PC-3 (cell line): ENCODE results near the gene STPG4. TPM values are rescaled to one million over a fixed set of nuclear protein-coding genes. Genes with fewer than 3 reads are reported as not detected.
"Not testable (repeated sequence)": the region's sequence is repeated elsewhere in the genome, so short reads cannot be mapped to it uniquely, and the experiment has no call there.

Experiments used
- ATAC-seq: fragments of 200-7000 bp; cut with Tn5 transposase; 2 replicates; pipeline ENCODE4 v1.9.1; 2020; ENCODE audit warnings: mild to moderate bottlenecking, moderate library complexity
- BruUV-seq: library from RNA; stranded (reverse); fragments of 400-500 nt; replicated peaks from 2 replicates; lab custom pipeline; 2021; lab: Mats Ljungman, UMichigan
- CTCF ChIA-PET: fragments of 300-600 bp; sonication (Branson Sonifier 250); formaldehyde crosslinking; loops from one replicate; lab custom pipeline; 2022; ENCODE audit warnings: antibody characterized with exemption; lab: Charles Lee
- POLR2A ChIA-PET: fragments of 300-600 bp; sonication (Branson Sonifier 250); formaldehyde crosslinking; loops from one replicate; lab custom pipeline; 2022; ENCODE audit warnings: antibody characterized with exemption; ENCODE audit not compliant: unreplicated experiment; lab: Charles Lee
- DNase-seq: peaks from one replicate; pipeline ENCODE4 v3.0.0-alpha.2; 2015
- H2AFZ ChIP-seq: fragments of 300-600 bp; sonication (generic); 2 replicates; pipeline ENCODE4 v1.6.0; 2016; ENCODE audit warnings: antibody characterized with exemption, low read length
- H3F3A ChIP-seq: fragments of 300-600 bp; sonication (generic); one replicate; pipeline ENCODE4 v1.6.0; 2017; ENCODE audit warnings: antibody characterized with exemption, low read length, control low read depth, mild to moderate bottlenecking; ENCODE audit not compliant: unreplicated experiment
- H3K27ac ChIP-seq: fragments of 300-600 bp; sonication (generic); 2 replicates; pipeline ENCODE4 v1.5.1; 2016; ENCODE audit warnings: mild to moderate bottlenecking, low read length
- H3K27me3 ChIP-seq: fragments of 300-600 bp; sonication (generic); 2 replicates; pipeline ENCODE4 v1.6.1; 2016; ENCODE audit warnings: low read length, mixed read lengths
- H3K36me3 ChIP-seq: fragments of 300-600 bp; sonication (generic); 2 replicates; pipeline ENCODE4 v1.6.1; 2016; ENCODE audit warnings: low read depth, mixed run types, low read length, mixed read lengths
- H3K4me1 ChIP-seq: fragments of 300-600 bp; sonication (generic); 2 replicates; pipeline ENCODE4 v1.5.1; 2016; ENCODE audit warnings: low read length; ENCODE audit not compliant: insufficient read depth
- H3K4me2 ChIP-seq: fragments of 300-600 bp; sonication (generic); 2 replicates; pipeline ENCODE4 v1.6.0; 2016; ENCODE audit warnings: low read length
- H3K4me3 ChIP-seq: fragments of 300-600 bp; sonication (generic); 2 replicates; pipeline ENCODE4 v1.5.1; 2016; ENCODE audit warnings: mild to moderate bottlenecking, low read length, mixed read lengths
- H3K79me2 ChIP-seq: fragments of 300-600 bp; sonication (generic); 2 replicates; pipeline ENCODE4 v1.6.1; 2017; ENCODE audit warnings: low read length, mixed read lengths
- H3K9ac ChIP-seq: fragments of 300-600 bp; sonication (generic); 2 replicates; pipeline ENCODE4 v1.6.0; 2016; ENCODE audit warnings: mild to moderate bottlenecking, low read length
- H3K9me2 ChIP-seq: fragments of 300-600 bp; sonication (generic); replicated peaks from 2 replicates; pipeline ENCODE4 v1.6.1; 2016; ENCODE audit warnings: mixed run types, low read length, mixed read lengths
- H3K9me3 ChIP-seq: fragments of 300-600 bp; sonication (generic); 2 replicates; pipeline ENCODE4 v1.6.1; 2016; ENCODE audit warnings: low read length, mixed read lengths
- H4K20me1 ChIP-seq: fragments of 300-600 bp; sonication (generic); 2 replicates; pipeline ENCODE4 v1.6.1; 2016; ENCODE audit warnings: low read length, mixed read lengths
- CTCF ChIP-seq: fragments of 300-600 bp; sonication (generic); conservative IDR thresholded peaks from 2 replicates; pipeline ENCODE4 v1.5.1; 2017; ENCODE audit warnings: antibody characterized with exemption, low read depth, mild to moderate bottlenecking, low read length
- EZH2 ChIP-seq: fragments of 300-600 bp; sonication (generic); IDR thresholded peaks from one replicate; pipeline ENCODE4 v1.6.1; 2017; ENCODE audit warnings: antibody characterized with exemption, mild to moderate bottlenecking, low read length; ENCODE audit not compliant: unreplicated experiment
- EZH2phosphoT487 ChIP-seq: fragments of 300-600 bp; sonication (generic); IDR thresholded peaks from 2 replicates; pipeline ENCODE4 v1.6.1; 2018; ENCODE audit warnings: mild to moderate bottlenecking, antibody characterized with exemption, low read length, borderline replicate concordance
- intact Hi-C: fragments of 100-400 bp; cut with micrococcal nuclease; formaldehyde crosslinking; loops from 2 replicates; pipeline ENCODE4 v1.9.0; 2023
- total RNA-seq: library from RNA; depleted of rRNA; stranded (reverse); fragments of >200 nt; gene quantifications from 2 replicates; pipeline ENCODE4 v1.2.3, GENCODE V29; 2014

The STPG4 gene
- total RNA-seq, 1 experiment from 2014 or later: 2.4 TPM

- ChIA-PET POLR2A (interaction anchor here (0.7 kb wide), 1 partner anchor 15 kb away, joined by 6 read pairs; no protein-coding TSS in a partner anchor), CTCF (interaction anchor here (1.1 kb wide), 1 partner anchor 153 kb away, joined by 4 read pairs; no protein-coding TSS in a partner anchor)
- Histone ChIP-seq H3K27ac (no peak overlapping the region), H3K79me2 (peaks cover 100% of the 10 kb centered on the region), H3K9me3 (no peaks in the 10 kb centered on the region), H3K9ac (no peak overlapping the region), H2AFZ (no peak overlapping the region), H3K36me3 (peaks cover 71% of the 10 kb centered on the region), H4K20me1 (peaks cover 90% of the 10 kb centered on the region), H3K4me2 (no peak overlapping the region), H3K4me1 (peaks cover 40% of the 10 kb centered on the region), H3K9me2 (no peaks in the 10 kb centered on the region), H3K4me3 (no peak overlapping the region), H3K27me3 (no peaks in the 10 kb centered on the region), H3F3A (peaks cover 15% of the 10 kb centered on the region)
- intact Hi-C loops: loop anchor here (5.0 kb wide), 2 partner anchors 152 to 252 kb away; partner anchors contain the start of gene MCFD2
- TF ChIP-seq CTCF (no peak), EZH2 (no peak), EZH2phosphoT487 (no peak)
- BruUV-seq: no TSS peak
- ATAC-seq (no peak), DNase-seq (no peak)
These were observed 14.7 kb upstream of the STPG4 start for GRCh38 chr2:47169784-47170183.

GRCh38 chr2:47168895-47169294 lies 13.8 kb upstream of the STPG4 start:
- H3K4me3 ChIP-seq, H3K9me3 ChIP-seq, intact Hi-C loops, H3K9ac ChIP-seq, H3K27me3 ChIP-seq, CTCF ChIA-PET, H2AFZ ChIP-seq, H3K27ac ChIP-seq, BruUV-seq, H3K4me2 ChIP-seq, H3F3A ChIP-seq, ATAC-seq, DNase-seq, H3K9me2 ChIP-seq, POLR2A ChIA-PET: not testable (repeated sequence)
- Histone ChIP-seq H3K79me2 (peaks cover 99% of the 10 kb centered on the region), H3K36me3 (peaks cover 73% of the 10 kb centered on the region), H3K4me1 (peaks cover 37% of the 10 kb centered on the region), H4K20me1 (peaks cover 88% of the 10 kb centered on the region)

- intact Hi-C loops: no loop called here
- ATAC-seq: no peak
- Histone ChIP-seq H3K27me3 (no peaks in the 10 kb centered on the region), H2AFZ (no peak overlapping the region), H3K27ac (no peak overlapping the region), H3K79me2 (peaks cover 97% of the 10 kb centered on the region), H3F3A (peaks cover 14% of the 10 kb centered on the region), H3K9ac (no peak overlapping the region), H3K4me1 (peaks cover 20% of the 10 kb centered on the region), H3K9me3 (no peaks in the 10 kb centered on the region), H3K9me2 (no peaks in the 10 kb centered on the region), H4K20me1 (peaks cover 88% of the 10 kb centered on the region), H3K4me2 (no peak overlapping the region), H3K36me3 (peaks cover 74% of the 10 kb centered on the region), H3K4me3 (no peak overlapping the region)
- no peak for TF ChIP-seq EZH2phosphoT487
- TF ChIP-seq EZH2: no peak
- no peak for TF ChIP-seq CTCF
- POLR2A ChIA-PET: no interaction called here
- no peak for DNase-seq
- CTCF ChIA-PET: no interaction called here
- BruUV-seq: no TSS peak
These were observed 12.0 kb upstream of the STPG4 start for GRCh38 chr2:47167149-47167548.
